GM20000 (cell line): ENCODE data around the gene PIP4P1.

Experiments used
- DNase-seq: peaks from one replicate; pipeline ENCODE4 v3.0.0; 2012; ENCODE audit warnings: low spot score
- TF ChIP-seq, protein P1 (sequence below): IDR thresholded peaks from 2 replicates; pipeline ENCODE4 v1.5.1; 2012; ENCODE audit warnings: mild to moderate bottlenecking, control low read depth; ENCODE audit errors: extremely low read depth, missing control alignments

Gene PIP4P1

DNA sequence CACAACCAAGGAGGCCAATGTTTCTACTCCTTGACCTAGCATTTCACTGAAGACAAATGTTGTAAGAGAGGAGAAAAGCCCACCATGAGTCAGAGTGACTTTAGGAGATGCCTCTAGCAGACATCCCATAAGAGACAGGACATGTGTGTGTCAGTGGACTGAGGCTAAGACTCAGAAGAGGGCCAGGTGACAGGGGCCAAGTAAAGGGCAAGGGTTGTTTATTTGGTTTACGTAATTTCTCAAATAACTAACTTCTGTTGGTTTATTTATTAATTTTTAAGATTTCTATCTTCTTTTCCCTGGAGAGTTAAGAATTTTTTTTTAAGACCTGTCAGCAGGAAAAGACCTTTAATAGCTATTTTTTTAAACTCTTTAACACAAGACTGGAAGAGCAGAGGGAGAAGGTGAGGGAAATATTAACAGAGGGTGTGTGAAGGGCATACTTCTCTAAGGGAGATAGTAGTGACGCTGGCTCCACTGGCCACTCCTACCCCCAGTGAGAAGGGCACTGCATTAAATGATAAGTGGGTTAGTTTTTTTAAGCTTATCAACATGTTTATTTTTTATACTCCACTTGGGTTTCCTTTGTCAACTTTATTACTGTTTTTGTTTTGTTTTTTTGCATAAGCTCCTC is 11.4 kb upstream of the PIP4P1 start:
- DNase-seq: no peak
- TF ChIP-seq, protein P1, sequence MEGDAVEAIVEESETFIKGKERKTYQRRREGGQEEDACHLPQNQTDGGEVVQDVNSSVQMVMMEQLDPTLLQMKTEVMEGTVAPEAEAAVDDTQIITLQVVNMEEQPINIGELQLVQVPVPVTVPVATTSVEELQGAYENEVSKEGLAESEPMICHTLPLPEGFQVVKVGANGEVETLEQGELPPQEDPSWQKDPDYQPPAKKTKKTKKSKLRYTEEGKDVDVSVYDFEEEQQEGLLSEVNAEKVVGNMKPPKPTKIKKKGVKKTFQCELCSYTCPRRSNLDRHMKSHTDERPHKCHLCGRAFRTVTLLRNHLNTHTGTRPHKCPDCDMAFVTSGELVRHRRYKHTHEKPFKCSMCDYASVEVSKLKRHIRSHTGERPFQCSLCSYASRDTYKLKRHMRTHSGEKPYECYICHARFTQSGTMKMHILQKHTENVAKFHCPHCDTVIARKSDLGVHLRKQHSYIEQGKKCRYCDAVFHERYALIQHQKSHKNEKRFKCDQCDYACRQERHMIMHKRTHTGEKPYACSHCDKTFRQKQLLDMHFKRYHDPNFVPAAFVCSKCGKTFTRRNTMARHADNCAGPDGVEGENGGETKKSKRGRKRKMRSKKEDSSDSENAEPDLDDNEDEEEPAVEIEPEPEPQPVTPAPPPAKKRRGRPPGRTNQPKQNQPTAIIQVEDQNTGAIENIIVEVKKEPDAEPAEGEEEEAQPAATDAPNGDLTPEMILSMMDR: no peak

DNA sequence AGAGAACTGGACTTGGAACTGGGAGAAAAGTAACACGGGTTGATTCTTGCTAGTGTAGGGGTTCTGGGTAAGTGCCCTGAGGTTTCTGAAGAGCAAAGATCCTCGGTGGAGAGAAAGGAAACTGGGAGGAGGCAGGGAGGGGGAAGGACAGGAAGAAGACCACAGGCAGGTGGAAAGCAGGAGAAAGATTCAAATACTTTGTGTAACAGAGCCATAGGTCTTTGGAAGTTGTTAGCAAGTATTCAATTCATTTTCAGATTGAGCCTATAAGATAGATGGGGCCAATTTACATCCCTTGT is 9.3 kb upstream of the PIP4P1 start:
- no peak for DNase-seq
- TF ChIP-seq, protein P1: no peak

DNA sequence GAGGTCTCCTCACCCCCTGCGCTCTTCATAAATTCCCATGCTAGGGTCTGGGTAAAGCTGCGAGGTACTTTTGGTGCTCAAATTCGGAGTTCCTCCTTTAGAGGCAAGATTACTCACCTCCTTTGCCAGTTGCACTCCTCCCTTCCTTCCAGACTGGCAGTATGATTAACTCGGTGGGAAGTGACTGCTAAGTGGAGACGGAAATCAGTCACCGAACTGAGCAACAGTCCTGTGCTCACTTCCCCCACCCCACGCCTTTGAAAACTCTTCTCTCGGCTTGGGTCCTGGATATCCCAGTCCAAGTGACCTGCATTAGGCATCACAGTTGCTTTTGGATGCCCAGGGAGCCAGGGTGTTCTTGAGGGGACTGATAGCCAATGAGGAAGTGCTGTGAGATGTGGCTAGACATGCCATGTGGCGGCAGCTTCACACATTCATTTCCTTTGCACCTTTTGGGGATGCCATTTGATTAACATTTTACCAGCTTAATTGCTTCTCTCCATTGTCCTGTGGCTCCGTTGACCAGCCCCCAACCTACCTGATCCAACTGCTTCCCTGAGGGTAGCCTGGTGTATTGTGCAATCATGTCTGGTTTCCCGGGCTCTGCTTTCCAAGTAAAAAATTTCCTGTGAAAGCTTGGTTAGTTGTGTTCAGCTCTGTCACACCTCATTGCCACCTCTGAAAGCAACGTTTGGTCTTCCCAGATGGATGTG is 8.8 kb upstream of the PIP4P1 start:
- DNase-seq: peak; percentile 30
- TF ChIP-seq, protein P1: no peak

DNA sequence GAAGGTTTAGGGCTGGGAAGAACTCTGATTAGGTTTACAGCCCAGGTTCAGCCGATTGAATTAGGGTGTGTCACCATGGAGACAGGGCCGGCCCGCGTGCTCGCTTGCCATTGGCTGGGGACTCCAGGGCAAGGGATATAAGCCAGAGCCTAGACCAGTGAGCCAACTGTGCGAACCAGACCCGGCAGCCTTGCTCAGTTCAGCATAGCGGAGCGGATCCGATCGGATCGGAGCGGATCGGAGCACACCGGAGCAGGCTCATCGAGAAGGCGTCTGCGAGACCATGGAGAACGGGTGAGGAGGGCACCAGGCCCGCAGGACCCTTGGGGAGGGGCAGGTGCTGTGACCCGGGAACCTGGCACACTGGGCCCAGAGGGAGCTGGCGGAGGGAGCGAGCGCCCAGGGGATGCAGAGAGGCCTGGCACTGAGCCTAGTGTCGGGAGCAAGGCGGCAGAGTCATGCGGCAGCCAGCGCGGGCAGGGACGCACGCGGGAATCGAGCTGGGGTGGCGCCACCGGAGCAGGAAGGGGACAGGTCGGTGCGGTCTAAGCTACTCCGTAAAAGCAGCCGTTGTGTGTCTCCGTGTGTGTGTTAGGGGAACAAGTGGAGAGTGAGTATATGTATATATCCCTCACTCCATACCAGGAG is 8.1 kb upstream of the PIP4P1 start, which contains the start of gene PNP:
TSS of gene PNP (plus strand) at position 165 of the 648 bp plus-strand sequence. CDS start at position 284, 119 bp downstream.
- TF ChIP-seq, protein P1: no peak
- peak; percentile 93 for DNase-seq

DNA sequence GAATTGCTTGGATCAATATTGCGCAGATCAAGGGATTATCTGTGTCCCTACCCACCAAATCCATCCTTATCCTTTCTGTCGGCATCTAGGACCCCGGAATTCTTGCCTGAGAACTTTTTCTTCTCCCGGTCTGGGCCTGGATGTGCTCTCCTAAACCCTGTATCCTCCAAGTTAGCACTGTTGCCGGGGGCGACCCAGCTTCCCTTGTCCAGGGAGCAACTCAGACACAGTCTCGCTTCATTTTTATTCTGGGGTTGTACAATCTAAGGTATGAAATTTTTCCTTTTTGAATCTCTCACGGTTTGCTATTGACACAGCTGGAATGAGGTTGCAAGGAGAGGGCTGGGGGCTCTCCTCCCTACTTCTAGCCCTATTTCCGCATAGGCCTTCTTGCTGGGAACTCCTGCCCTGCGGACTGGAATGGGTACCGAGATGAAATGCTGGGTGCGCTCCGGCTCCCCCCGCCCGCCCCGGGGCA is 7.6 kb upstream of the PIP4P1 start:
- DNase-seq: no peak
- TF ChIP-seq, protein P1: no peak

DNA sequence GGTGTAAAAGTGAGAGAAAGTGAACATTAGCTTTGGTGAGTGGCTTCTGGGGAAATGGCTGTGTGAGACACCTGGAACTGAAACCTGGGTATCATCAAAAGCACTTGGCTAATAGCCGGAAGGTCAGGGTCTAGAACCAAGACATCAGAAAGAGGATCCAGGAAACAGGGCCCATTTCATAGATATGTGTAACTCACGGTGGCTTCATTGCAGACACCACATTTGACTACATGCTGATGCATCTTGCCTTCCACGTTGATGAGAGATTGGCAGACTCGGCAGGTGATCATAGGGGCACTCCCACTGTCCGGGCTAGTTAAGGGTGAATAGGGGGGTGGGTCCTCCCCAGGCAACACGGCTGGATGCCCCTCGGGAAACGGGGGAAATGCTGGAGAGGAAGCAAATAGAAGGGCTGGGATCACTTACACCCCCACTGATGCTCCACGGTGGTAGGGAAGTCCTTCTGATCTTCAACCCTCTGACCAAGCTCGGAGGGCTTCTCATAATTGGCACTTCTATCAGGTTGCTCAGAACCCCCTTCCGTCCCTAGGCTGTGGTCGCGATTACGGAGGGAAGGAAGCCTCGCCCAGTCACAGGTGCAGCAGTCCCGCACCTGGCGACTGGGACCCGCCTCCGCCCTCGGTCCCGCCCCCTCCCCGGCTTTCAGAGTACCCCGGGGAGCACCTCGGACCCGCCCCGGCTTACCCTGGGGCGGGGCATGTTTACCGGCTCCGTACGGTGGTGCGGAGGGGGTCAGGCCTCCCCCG is 593 bp downstream of the PIP4P1 start:
- DNase-seq: peak; percentile 28
- TF ChIP-seq, protein P1: no peak
